Uterus (tissue), 2 donors: ENCODE data around the gene MRPL14.

Experiments used
- CTCF ChIP-seq, 4 experiments: fragments of 200-600 bp in 2 of 4; fragments of 450-650 bp in 2 of 4; sonication (generic) in 2 of 4; IDR thresholded peaks; one replicate each; pipeline ENCODE4 v1.5.1; 2016 to 2019; ENCODE audit warnings: antibody characterized with exemption in 4 of 4, mild to moderate bottlenecking in 2 of 4, moderate library complexity in 1 of 4
- POLR2A ChIP-seq, 2 donors: fragments of 450-650 bp; IDR thresholded peaks; one replicate each; pipeline ENCODE4 v1.6.1; 2016; ENCODE audit warnings: antibody characterized with exemption in 2 of 2, mild to moderate bottlenecking in 1 of 2, moderate library complexity in 1 of 2

- no peak for TF ChIP-seq CTCF (IDR thresholded peaks at IDR 0.05)
- no peak for TF ChIP-seq POLR2A (IDR thresholded peaks at IDR 0.05)
Observed at GRCh38 chr6:44097782-44098317, 29.4 kb downstream of the MRPL14 start.
